ENCODE results near the gene RHBG.

Gene RHBG

DNA sequence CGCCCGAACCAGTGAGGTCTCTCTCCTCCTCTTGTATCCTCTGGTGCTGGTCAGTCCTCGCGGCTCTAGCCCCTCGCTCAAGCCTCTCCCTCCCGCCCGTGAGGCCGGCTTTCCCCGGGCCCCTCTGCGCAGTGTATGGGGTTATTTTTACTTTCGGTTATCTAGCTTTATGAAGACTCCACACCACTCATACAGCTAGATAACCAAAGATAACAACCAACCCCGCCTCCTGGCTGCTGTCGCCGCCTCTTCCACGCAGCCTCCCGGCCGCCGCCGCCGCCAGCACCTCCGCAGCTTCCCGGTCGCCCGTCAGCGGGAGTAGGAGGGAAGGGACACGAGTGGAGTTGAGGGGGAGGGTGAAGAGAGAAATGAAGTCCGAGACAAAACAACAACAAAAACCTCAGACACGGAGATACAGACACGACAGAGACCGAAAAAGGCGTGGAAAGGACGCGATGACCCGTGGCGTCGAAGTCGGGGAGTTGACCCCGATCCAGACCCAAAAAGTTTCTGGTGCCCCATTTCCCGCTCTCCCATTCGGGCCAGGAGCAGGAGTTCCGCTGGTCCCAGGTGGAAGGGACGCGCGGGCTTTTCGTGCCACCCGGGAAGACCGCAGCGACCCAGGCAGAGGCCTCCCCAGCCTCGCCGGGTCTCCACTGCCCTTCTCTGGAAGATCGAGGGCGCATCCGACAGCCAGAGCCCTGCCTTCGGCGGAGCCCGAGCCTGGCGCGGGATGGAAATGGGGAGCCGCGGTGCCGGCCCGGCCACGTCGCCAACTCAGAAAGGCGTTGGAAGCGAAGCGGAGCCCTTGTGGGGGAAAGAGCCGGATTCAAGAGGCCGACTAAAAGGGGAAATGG lies 51.4 kb downstream of the RHBG start:
- H3K9me3 ChIP-seq (ENCODE audit: control insufficient read depth, insufficient read depth, low read depth, low read length): no peaks in the 10 kb centered on the region
- H3K4me1 ChIP-seq (ENCODE audit: control insufficient read depth, insufficient read depth, low read length): peaks cover 25% of the 10 kb centered on the region
- peak overlapping the region; percentile 45 for H3K9ac ChIP-seq (ENCODE audit: low read length)
- H3K36me3 ChIP-seq (ENCODE audit: control insufficient read depth, insufficient read depth, low read length): no peaks in the 10 kb centered on the region
- peaks cover 99% of the 10 kb centered on the region for H3K27me3 ChIP-seq (ENCODE audit: control insufficient read depth, insufficient read depth, low read length)
- no peak overlapping the region for H3K27ac ChIP-seq (ENCODE audit: low read depth, low read length)
- peak overlapping the region; percentile 60 for H3K4me3 ChIP-seq (ENCODE audit: low read depth, low read length)

DNA sequence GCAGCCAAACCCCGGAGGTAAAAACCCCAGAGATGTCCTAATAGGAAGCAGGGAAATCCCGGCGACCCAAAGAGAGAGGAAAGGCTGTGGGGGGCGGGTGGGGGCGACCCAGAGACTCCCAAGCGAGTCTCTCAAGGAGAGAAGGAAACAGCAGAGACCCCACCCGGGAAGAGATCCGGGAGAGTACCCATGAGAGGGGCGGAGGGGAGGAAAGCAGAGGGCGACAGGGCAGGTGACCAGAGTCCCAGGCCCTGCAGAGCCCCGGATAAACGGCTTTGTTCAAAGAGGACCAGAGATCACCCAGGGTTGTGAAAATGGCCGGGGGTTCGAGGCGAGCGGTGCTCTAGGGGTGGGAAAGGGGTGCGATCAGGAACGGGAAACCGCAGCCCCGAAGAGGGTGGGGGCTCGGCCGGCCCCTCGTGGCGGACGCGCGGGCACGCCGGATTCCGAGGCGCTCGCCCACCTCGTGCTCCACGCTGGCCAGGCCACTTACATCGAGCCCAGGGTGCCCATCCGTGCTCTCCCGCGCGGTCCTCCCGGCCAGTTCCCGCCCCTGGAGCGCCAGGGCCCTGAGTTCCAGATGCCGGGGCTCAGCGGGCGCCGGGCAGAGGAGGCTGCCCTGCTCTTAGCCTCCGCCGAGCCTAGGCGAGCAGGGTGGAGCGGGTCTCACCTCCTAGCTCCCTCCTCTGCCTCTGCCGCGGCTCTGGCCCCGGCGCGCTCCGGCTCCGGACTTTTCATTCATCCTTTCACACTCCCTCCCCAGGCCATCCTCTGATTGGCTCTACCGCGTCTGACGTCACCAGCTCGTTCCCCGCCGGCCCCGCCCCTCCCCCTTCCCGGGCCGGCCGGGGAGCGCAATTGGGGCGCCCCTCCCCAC lies 52.3 kb downstream of the RHBG start:
- H3K27me3 ChIP-seq (ENCODE audit: control insufficient read depth, insufficient read depth, low read length): peaks cover 99% of the 10 kb centered on the region
- peak overlapping the region; percentile 39 for H3K9ac ChIP-seq (ENCODE audit: low read length)
- H3K27ac ChIP-seq (ENCODE audit: low read depth, low read length): no peak overlapping the region
- no peaks in the 10 kb centered on the region for H3K36me3 ChIP-seq (ENCODE audit: control insufficient read depth, insufficient read depth, low read length)
- H3K4me3 ChIP-seq (ENCODE audit: low read depth, low read length): peak overlapping the region; percentile 60
- H3K4me1 ChIP-seq (ENCODE audit: control insufficient read depth, insufficient read depth, low read length): peaks cover 25% of the 10 kb centered on the region
- no peaks in the 10 kb centered on the region for H3K9me3 ChIP-seq (ENCODE audit: control insufficient read depth, insufficient read depth, low read depth, low read length)

DNA sequence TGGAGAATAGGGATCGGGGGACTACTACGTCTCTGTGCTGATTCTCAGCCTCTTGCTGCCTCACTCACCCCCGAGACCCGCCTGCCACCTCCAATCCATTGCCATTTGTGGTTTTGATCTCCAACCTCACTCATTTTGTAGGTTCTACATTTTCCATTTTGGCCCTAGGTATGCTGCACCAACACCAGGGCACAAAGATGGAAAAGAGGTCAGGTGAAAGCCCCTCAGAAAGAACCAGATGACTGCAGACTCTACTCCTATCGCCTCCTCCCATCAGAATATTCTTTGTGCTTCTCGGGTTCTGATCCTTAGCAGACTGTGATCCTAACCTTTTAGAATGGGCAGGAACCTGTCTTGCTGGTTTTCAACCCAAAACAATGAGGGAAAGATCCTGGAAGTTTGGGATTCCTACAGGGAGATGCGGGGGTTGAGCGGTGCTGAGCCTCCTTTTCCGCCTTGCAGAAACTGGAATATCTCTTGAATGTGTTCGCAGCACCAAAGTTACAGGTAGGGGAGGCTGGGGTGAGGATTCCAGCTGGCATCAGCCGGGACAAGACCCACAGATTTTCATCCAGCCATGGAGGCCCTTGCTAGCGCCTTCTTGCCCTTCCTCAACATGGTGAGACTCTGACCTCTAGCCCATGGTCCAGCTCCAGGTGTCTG lies 53.1 kb downstream of the RHBG start:
- peak overlapping the region; percentile 39 for H3K9ac ChIP-seq (ENCODE audit: low read length)
- peak overlapping the region; percentile 60 for H3K4me3 ChIP-seq (ENCODE audit: low read depth, low read length)
- no peaks in the 10 kb centered on the region for H3K9me3 ChIP-seq (ENCODE audit: control insufficient read depth, insufficient read depth, low read depth, low read length)
- no peak overlapping the region for H3K27ac ChIP-seq (ENCODE audit: low read depth, low read length)
- peaks cover 99% of the 10 kb centered on the region for H3K27me3 ChIP-seq (ENCODE audit: control insufficient read depth, insufficient read depth, low read length)
- no peaks in the 10 kb centered on the region for H3K36me3 ChIP-seq (ENCODE audit: control insufficient read depth, insufficient read depth, low read length)
- H3K4me1 ChIP-seq (ENCODE audit: control insufficient read depth, insufficient read depth, low read length): peaks cover 25% of the 10 kb centered on the region

DNA sequence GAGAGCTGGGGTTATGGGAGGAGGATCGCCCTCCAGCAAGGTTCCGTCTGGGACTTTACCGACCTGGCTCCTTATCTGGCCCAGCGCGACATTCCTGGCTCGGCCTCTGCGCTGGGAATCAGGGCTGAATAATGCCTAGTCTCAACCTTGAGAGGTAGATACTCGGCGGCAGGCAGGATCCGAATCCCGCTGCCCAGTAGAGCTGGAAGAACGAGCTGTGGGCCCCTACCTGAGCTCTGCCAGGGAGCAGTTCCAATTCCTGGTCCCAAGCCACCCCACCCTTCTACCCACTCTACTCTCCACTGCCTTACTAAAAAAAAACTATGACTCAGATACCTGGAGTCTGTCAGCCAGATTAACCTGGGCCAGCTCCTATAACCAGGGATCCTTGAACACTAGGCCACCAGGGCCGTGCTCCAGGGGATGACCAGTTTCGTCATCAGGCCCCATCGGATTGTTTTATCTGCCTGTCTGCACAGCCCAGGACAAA lies 53.6 kb downstream of the RHBG start:
- Histone ChIP-seq H3K36me3 (ENCODE audit: control insufficient read depth, insufficient read depth, low read length) (no peaks in the 10 kb centered on the region), H3K9ac (ENCODE audit: low read length) (no peak overlapping the region), H3K4me3 (ENCODE audit: low read depth, low read length) (peak overlapping the region; percentile 60), H3K27me3 (ENCODE audit: control insufficient read depth, insufficient read depth, low read length) (peaks cover 99% of the 10 kb centered on the region), H3K4me1 (ENCODE audit: control insufficient read depth, insufficient read depth, low read length) (peaks cover 25% of the 10 kb centered on the region), H3K27ac (ENCODE audit: low read depth, low read length) (no peak overlapping the region), H3K9me3 (ENCODE audit: control insufficient read depth, insufficient read depth, low read depth, low read length) (no peaks in the 10 kb centered on the region)

DNA sequence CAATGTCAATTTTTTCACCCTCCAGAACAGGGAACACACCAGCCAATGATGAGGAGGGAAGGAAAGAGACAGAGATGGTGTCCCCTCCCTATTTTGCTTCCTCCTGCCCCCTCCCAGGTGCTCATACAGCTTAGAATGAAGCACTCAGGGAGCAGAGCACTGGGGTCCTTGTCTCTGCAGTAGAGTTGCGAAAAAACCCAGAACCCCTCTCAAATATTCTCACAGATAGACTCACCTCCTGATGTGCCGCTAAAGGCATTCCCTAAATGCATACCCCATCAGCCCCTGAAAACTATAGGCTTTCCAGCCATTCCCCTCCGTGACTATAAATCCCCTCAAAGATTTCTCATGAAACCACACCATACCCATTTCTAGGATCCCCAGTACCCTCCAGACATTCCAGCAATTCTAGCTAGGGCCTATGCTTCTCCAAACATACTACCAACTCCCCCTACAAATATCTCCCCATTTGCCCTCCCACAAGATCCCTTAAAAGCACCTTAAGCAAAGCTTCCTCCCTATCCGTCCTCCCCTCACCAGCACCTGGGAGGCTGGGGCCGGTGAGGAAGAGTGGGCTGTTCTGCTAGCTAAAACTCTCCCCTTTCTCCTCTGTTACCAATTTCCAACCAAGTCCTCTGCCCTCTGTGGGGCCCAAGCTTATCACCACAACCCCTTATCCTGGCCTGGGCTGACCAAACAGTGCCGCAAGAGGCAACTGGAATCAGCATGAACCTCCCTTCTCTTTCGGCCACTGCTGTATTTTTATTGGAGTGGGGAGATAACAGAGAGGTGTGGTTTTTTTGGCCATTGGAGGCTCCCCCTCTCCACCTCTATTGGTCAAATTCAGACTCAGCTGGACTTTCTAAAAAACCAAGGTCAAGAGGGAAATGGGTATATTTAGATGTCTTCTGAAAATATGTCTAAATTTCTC lies 54.7 kb downstream of the RHBG start:
- Histone ChIP-seq H3K4me3 (ENCODE audit: low read depth, low read length) (no peak overlapping the region), H3K27ac (ENCODE audit: low read depth, low read length) (no peak overlapping the region), H3K36me3 (ENCODE audit: control insufficient read depth, insufficient read depth, low read length) (no peaks in the 10 kb centered on the region), H3K9ac (ENCODE audit: low read length) (no peak overlapping the region), H3K27me3 (ENCODE audit: control insufficient read depth, insufficient read depth, low read length) (peaks cover 100% of the 10 kb centered on the region), H3K9me3 (ENCODE audit: control insufficient read depth, insufficient read depth, low read depth, low read length) (no peaks in the 10 kb centered on the region), H3K4me1 (ENCODE audit: control insufficient read depth, insufficient read depth, low read length) (peaks cover 25% of the 10 kb centered on the region)

DNA sequence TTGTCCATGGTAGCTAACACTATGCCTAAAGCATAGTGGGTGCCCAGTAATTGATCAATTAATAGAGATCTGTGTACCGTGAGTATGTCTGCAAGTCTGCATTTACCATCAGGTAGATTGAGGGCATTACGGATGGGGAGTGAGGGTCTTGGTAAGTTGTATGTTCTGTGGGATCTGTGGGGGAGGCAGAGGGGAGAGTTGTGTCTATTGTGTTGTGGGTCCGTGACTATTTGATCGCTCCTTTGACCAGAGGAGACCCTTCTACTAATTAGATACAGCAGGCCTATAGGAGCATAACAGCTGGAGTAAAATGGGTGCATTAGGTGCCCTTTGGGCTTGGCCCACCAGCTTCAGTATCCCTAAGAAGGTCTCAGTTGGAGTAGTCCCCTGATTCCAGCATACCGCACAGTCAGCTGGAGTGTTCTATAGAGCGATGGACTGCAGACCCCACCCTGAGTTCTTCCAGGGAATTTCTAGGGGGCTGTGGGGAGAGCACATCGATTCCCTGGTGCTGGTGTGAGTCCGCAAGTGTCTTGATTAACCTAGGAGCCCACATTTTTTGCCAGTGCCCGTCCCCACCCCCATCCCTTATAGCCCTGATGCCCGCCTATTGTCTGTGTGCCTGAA lies 55.9 kb downstream of the RHBG start:
- H3K27me3 ChIP-seq (ENCODE audit: control insufficient read depth, insufficient read depth, low read length): peaks cover 100% of the 10 kb centered on the region

DNA sequence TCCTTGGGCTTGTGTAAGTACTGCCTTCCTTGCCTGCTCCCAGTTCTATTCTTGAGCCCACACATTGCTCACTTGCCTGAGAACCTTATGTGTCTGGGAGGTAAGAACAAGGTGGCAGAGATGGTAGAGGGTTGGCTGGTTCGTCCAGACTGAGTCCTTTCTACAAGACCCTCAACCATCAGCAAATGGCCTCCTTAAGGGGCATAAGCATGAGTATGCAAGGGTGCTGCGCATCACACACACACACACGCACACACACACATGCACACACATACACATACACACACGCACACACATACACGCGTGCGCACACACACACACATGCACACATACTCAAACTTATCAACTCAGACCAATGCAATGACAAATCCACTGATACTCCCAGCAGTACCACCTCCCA lies 56.9 kb downstream of the RHBG start:
- peaks cover 33% of the 10 kb centered on the region for H3K4me1 ChIP-seq (ENCODE audit: control insufficient read depth, insufficient read depth, low read length)
- H3K4me3 ChIP-seq (ENCODE audit: low read depth, low read length): no peak overlapping the region
- H3K27me3 ChIP-seq (ENCODE audit: control insufficient read depth, insufficient read depth, low read length): peaks cover 99% of the 10 kb centered on the region

More for the DNA sequence above, 55.9 kb downstream of the RHBG start:
- Histone ChIP-seq H3K27ac (ENCODE audit: low read depth, low read length) (no peak overlapping the region), H3K4me1 (ENCODE audit: control insufficient read depth, insufficient read depth, low read length) (peaks cover 34% of the 10 kb centered on the region), H3K9me3 (ENCODE audit: control insufficient read depth, insufficient read depth, low read depth, low read length) (no peaks in the 10 kb centered on the region), H3K4me3 (ENCODE audit: low read depth, low read length) (no peak overlapping the region), H3K36me3 (ENCODE audit: control insufficient read depth, insufficient read depth, low read length) (no peaks in the 10 kb centered on the region), H3K9ac (ENCODE audit: low read length) (no peak overlapping the region)

DNA sequence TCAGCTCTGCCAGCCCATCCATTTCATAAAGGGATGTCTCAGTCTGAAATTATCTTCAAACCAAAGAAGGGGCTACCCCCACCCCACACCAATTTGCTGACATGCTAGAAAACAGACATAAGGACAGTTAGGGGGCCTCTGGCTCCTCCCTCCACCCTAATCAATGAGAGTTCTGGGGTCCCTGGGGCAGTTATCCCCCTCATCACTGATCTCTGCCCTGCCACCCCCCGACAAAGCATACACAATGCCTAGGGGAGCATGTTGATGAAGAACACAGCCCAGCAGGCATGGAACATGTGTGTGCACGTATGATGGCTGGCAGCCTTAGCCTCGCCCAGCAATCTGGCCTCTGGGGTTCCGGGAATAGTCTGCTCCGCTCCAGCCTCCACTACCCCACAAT lies 58.9 kb downstream of the RHBG start:
- peaks cover 99% of the 10 kb centered on the region for H3K27me3 ChIP-seq (ENCODE audit: control insufficient read depth, insufficient read depth, low read length)
- no peak overlapping the region for H3K9ac ChIP-seq (ENCODE audit: low read length)
- no peak overlapping the region for H3K27ac ChIP-seq (ENCODE audit: low read depth, low read length)
- H3K4me3 ChIP-seq (ENCODE audit: low read depth, low read length): no peak overlapping the region
- H3K9me3 ChIP-seq (ENCODE audit: control insufficient read depth, insufficient read depth, low read depth, low read length): no peaks in the 10 kb centered on the region
- H3K36me3 ChIP-seq (ENCODE audit: control insufficient read depth, insufficient read depth, low read length): no peaks in the 10 kb centered on the region
- H3K4me1 ChIP-seq (ENCODE audit: control insufficient read depth, insufficient read depth, low read length): peaks cover 39% of the 10 kb centered on the region

More for the DNA sequence above, 56.9 kb downstream of the RHBG start:
- H3K9me3 ChIP-seq (ENCODE audit: control insufficient read depth, insufficient read depth, low read depth, low read length): no peaks in the 10 kb centered on the region
- H3K27ac ChIP-seq (ENCODE audit: low read depth, low read length): no peak overlapping the region
- no peak overlapping the region for H3K9ac ChIP-seq (ENCODE audit: low read length)
- no peaks in the 10 kb centered on the region for H3K36me3 ChIP-seq (ENCODE audit: control insufficient read depth, insufficient read depth, low read length)

DNA sequence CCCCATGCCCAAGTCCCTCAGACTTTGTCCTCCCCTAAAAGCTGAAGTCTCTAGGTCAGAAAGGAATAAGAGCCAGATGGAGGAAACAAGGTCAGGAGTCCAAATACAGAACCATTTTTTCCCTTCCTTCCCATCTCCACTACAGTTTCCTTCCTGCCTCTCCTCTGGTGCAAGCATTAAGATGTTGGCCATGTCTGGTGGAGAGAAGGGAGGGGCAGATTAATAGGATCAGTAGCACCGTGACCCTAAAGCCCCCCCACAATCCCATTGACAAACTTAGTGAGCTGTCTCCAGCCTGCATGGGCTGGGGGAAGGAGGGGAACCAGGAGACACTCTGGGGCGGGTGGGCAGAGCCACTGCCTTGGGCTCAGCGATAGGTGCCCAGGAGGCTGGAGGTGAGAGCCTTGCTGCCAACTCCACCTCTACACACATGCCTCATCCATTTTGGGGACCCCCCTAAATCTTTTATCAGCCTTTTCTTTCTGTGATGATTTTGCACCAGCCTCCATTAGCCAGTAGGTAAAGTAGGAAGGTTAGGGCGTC lies 59.8 kb downstream of the RHBG start:
- Histone ChIP-seq H3K27me3 (ENCODE audit: control insufficient read depth, insufficient read depth, low read length) (peaks cover 99% of the 10 kb centered on the region), H3K9ac (ENCODE audit: low read length) (no peak overlapping the region)

More for the DNA sequence above, 59.8 kb downstream of the RHBG start:
- H3K36me3 ChIP-seq (ENCODE audit: control insufficient read depth, insufficient read depth, low read length): no peaks in the 10 kb centered on the region
- H3K4me3 ChIP-seq (ENCODE audit: low read depth, low read length): peak overlapping the region; percentile 26; the same call in 1 of the 2 replicates
- H3K4me1 ChIP-seq (ENCODE audit: control insufficient read depth, insufficient read depth, low read length): peaks cover 38% of the 10 kb centered on the region
- H3K27ac ChIP-seq (ENCODE audit: low read depth, low read length): no peak overlapping the region
- H3K9me3 ChIP-seq (ENCODE audit: control insufficient read depth, insufficient read depth, low read depth, low read length): no peaks in the 10 kb centered on the region

All from HUES6 (cell line).